GM15510 (cell line): ENCODE data around the gene DCP1A.
A peak's percentile ranks its signal among the peaks of the same experiment; 100 is the strongest.

Source experiments
- POLR2A ChIP-seq: IDR thresholded peaks from 3 replicates; pipeline ENCODE4 v1.6.1; 2011; ENCODE audit warnings: borderline replicate concordance; ENCODE audit not compliant: insufficient read length; ENCODE audit errors: extremely low read depth

DCP1A gene

GRCh38 chr3:53347261-53348064, at the start of gene DCP1A:
Gene DCP1A (minus strand): TSS chr3:53347543. CDS start chr3:53347517, 26 bp downstream.
- peak; percentile 95 for TF ChIP-seq POLR2A

- no peak for TF ChIP-seq POLR2A
Observed at GRCh38 chr3:53384465-53385423, 37.4 kb upstream of the DCP1A start.

GRCh38 chr3:53382106-53382505, 34.8 kb upstream of the DCP1A start:
- TF ChIP-seq POLR2A: no peak

- TF ChIP-seq POLR2A: no peak
Observed at GRCh38 chr3:53380306-53380705, 33.0 kb upstream of the DCP1A start.

GRCh38 chr3:53379898-53380297, 32.6 kb upstream of the DCP1A start:
- TF ChIP-seq POLR2A: no peak

- TF ChIP-seq POLR2A: no peak
Observed at GRCh38 chr3:53377794-53378193, 30.5 kb upstream of the DCP1A start.

- TF ChIP-seq POLR2A: no peak
Observed at GRCh38 chr3:53376679-53377078, 29.3 kb upstream of the DCP1A start.

GRCh38 chr3:53375019-53375418, 27.7 kb upstream of the DCP1A start:
- TF ChIP-seq POLR2A: no peak

GRCh38 chr3:53361852-53362251, 14.5 kb upstream of the DCP1A start:
- TF ChIP-seq POLR2A: no peak

- TF ChIP-seq POLR2A: no peak
Observed at GRCh38 chr3:53357458-53357857, 10.1 kb upstream of the DCP1A start.

- no peak for TF ChIP-seq POLR2A
Observed at GRCh38 chr3:53354945-53355498, 7.7 kb upstream of the DCP1A start.

- no peak for TF ChIP-seq POLR2A
Observed at GRCh38 chr3:53353202-53353601, 5.9 kb upstream of the DCP1A start.

- no peak for TF ChIP-seq POLR2A
Observed at GRCh38 chr3:53350652-53351051, 3.3 kb upstream of the DCP1A start.

- TF ChIP-seq POLR2A: no peak
Observed at GRCh38 chr3:53346922-53347260, 452 bp downstream of the DCP1A start.

- no peak for TF ChIP-seq POLR2A
Observed at GRCh38 chr3:53346514-53346913, 829 bp downstream of the DCP1A start.
